B cell (primary cell): Measurements from ENCODE around the gene SHISA2. TPM values are rescaled to one million over a fixed set of nuclear protein-coding genes. Genes with fewer than 3 reads are reported as not detected.

Experiments
- ATAC-seq: fragments of 200-7000 bp; cut with Tn5 transposase; one replicate; pipeline ENCODE4 v1.10.0; 2021; ENCODE audit warnings: low read depth, mild to moderate bottlenecking, moderate number of reproducible peaks, moderate library complexity
- CTCF ChIA-PET: fragments of 350-600 bp; sonication (Branson Sonifier 250); formaldehyde crosslinking; loops from one replicate; lab custom pipeline; 2021; ENCODE audit warnings: antibody characterized with exemption, inconsistent platforms; lab: Charles Lee
- POLR2A ChIA-PET: fragments of 350-600 bp; sonication (Branson Sonifier 250); formaldehyde crosslinking; loops from one replicate; lab custom pipeline; 2021; ENCODE audit warnings: antibody characterized with exemption; lab: Charles Lee
- DNase-seq: peaks from one replicate; pipeline ENCODE4 v3.0.0; 2013
- H2AFZ ChIP-seq: 2 replicates; pipeline ENCODE4 v1.6.1; 2012; ENCODE audit warnings: mild to moderate bottlenecking, low read depth, low read length; ENCODE audit not compliant: insufficient read depth, poor library complexity, severe bottlenecking
- H3K27ac ChIP-seq, 2 donors: 1 replicate in 1 of 2; 2 replicates in 1 of 2; pipeline ENCODE4 v1.5.1; 2012 to 2013; ENCODE audit warnings: low read length in 2 of 2, mild to moderate bottlenecking in 2 of 2, moderate library complexity in 1 of 2
- H3K27me3 ChIP-seq, 4 experiments: fragments of 200-600 bp in 1 of 4; sonication (generic) in 1 of 4; replicated peaks in 1 of 4; 1 replicate in 2 of 4; 2 replicates in 2 of 4; pipeline versions ENCODE4 v1.6.1 to v1.7.0; 2013 to 2016; ENCODE audit warnings: low read length in 3 of 4, mild to moderate bottlenecking in 2 of 4, mixed read lengths in 1 of 4, moderate library complexity in 1 of 4; ENCODE audit not compliant: insufficient read depth in 4 of 4, control insufficient read depth in 3 of 4; ENCODE audit errors: control extremely low read depth in 1 of 4
- H3K36me3 ChIP-seq, 2 experiments: replicated peaks in 1 of 2; 1 replicate in 1 of 2; 2 replicates in 1 of 2; pipeline versions ENCODE4 v1.6.1 to v1.7.1; 2013; ENCODE audit warnings: low read length in 1 of 2; ENCODE audit not compliant: insufficient read depth in 2 of 2, control insufficient read depth in 1 of 2; ENCODE audit errors: control extremely low read depth in 1 of 2, extremely low read depth in 1 of 2
- H3K4me1 ChIP-seq, 2 donors: fragments of 200-600 bp in 1 of 2; sonication (generic) in 1 of 2; 1 replicate in 1 of 2; 2 replicates in 1 of 2; pipeline versions ENCODE4 v1.5.1 to v1.6.1; 2013 to 2017; ENCODE audit warnings: low read length in 2 of 2; ENCODE audit not compliant: control insufficient read depth in 2 of 2, insufficient read depth in 2 of 2
- H3K4me2 ChIP-seq: replicated peaks from 2 replicates; pipeline ENCODE3; 2012; ENCODE audit warnings: mild to moderate bottlenecking, low read depth, low read length; ENCODE audit not compliant: poor library complexity, severe bottlenecking
- H3K4me3 ChIP-seq, 5 experiments: fragments of 200-600 bp in 1 of 5; sonication (generic) in 1 of 5; 1 replicate in 3 of 5; 2 replicates in 2 of 5; pipeline versions ENCODE4 v1.5.1 to v1.7.0; 2011 to 2016; ENCODE audit warnings: low read length in 4 of 5, mild to moderate bottlenecking in 4 of 5, low read depth in 2 of 5, control low read depth in 1 of 5, moderate library complexity in 1 of 5; ENCODE audit not compliant: insufficient read depth in 1 of 5; ENCODE audit errors: control extremely low read depth in 1 of 5, extremely low read depth in 1 of 5
- H3K79me2 ChIP-seq: fragments of 200-600 bp; sonication (generic); one replicate; pipeline ENCODE4 v1.6.0; 2016; ENCODE audit warnings: low read length; ENCODE audit not compliant: control insufficient read depth, insufficient read depth
- H3K9ac ChIP-seq: fragments of 200-600 bp; sonication (generic); 2 replicates; pipeline ENCODE4 v1.6.1; 2017; ENCODE audit warnings: mild to moderate bottlenecking, low read length, moderate library complexity
- H3K9me3 ChIP-seq, 3 donors: one replicate each; pipeline versions ENCODE4 v1.6.1 to v1.7.1; 2013; ENCODE audit warnings: low read length in 2 of 3; ENCODE audit not compliant: control insufficient read depth in 2 of 3, insufficient read depth in 1 of 3; ENCODE audit errors: control extremely low read depth in 1 of 3
- H4K20me1 ChIP-seq: 2 replicates; pipeline ENCODE4 v1.6.0; 2012; ENCODE audit warnings: mild to moderate bottlenecking, low read length; ENCODE audit not compliant: insufficient read depth, control insufficient read depth, poor library complexity, severe bottlenecking
- H3K27ac Mint-ChIP-seq: one replicate; pipeline ENCODE4 v1.8.0; 2021; ENCODE audit warnings: mixed read lengths
- H3K27me3 Mint-ChIP-seq: one replicate; pipeline ENCODE4 v1.8.0; 2021; ENCODE audit warnings: mixed read lengths
- H3K4me1 Mint-ChIP-seq: one replicate; pipeline ENCODE4 v1.8.0; 2021; ENCODE audit warnings: mixed read lengths
- H3K4me3 Mint-ChIP-seq: one replicate; pipeline ENCODE4 v1.8.0; 2021; ENCODE audit warnings: mixed read lengths
- H3K9me3 Mint-ChIP-seq: one replicate; pipeline ENCODE4 v1.8.0; 2022; ENCODE audit warnings: mixed read lengths; ENCODE audit not compliant: insufficient read depth
- EZH2 ChIP-seq: IDR thresholded peaks from 2 replicates; pipeline ENCODE4 v1.6.1; 2012; ENCODE audit warnings: borderline replicate concordance, low read depth, mild to moderate bottlenecking, moderate library complexity, low read length; ENCODE audit not compliant: insufficient read depth, poor library complexity, severe bottlenecking
- WGBS: methylation state at CpG from one replicate; pipeline ENCODE4 v1.1.5; 2013; ENCODE audit warnings: missing lambda C conversion rate; ENCODE audit not compliant: insufficient coverage; 5-methylcytosine and 5-hydroxymethylcytosine counted together
- intact Hi-C: fragments of 100-400 bp; cut with micrococcal nuclease; formaldehyde crosslinking; loops from one replicate; pipeline ENCODE4 v1.10.0; 2022
- polyA plus RNA-seq: library from polyadenylated mRNA; depleted of rRNA; stranded (reverse); fragments of >200 nt; gene quantifications from 2 replicates; pipeline ENCODE4 v1.2.3, GENCODE V29; 2012
- total RNA-seq, 2 donors: library from RNA; stranded (reverse); fragments of 120-200 nt in 1 of 2; gene quantifications; 1 replicate in 1 of 2; 2 replicates in 1 of 2; pipeline versions ENCODE4 v1.2.3 to v1.2.4, GENCODE V29; 2013 to 2022
- TF ChIP-seq, protein P1 (sequence below): fragments of 200-600 bp; IDR thresholded peaks from one replicate; pipeline ENCODE4 v1.8.0; 2022; ENCODE audit warnings: antibody characterized with exemption, mild to moderate bottlenecking

SHISA2 gene
- total and polyA plus RNA-seq, 2 donors (not counting 1 experiment from before 2014, with no cell fraction given) = 0.03 TPM; not detected in 1

DNA sequence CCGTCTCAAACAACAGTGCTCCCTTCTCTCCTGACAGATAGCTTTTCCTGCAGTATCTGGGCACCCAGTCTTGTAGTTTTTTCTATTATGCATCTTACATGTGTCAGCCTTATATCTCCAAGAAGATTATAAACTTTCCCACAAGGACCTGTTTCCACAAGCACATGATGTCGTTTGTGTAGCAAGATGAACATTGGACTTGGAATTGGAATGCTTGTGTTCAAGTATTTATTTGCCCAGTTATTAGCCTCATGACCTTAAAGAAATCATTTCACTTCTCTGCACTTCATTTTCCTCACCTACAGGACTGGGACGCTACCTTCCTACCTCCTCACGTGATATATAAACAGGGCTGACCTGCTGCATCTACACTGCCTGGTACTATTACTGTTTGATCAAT is 21.5 kb downstream of the SHISA2 start:
- H3K4me1 Mint-ChIP-seq = no peaks in the 10 kb centered on the region
- WGBS = 96% methylated on average over 3 of the region's 4 CpGs

DNA sequence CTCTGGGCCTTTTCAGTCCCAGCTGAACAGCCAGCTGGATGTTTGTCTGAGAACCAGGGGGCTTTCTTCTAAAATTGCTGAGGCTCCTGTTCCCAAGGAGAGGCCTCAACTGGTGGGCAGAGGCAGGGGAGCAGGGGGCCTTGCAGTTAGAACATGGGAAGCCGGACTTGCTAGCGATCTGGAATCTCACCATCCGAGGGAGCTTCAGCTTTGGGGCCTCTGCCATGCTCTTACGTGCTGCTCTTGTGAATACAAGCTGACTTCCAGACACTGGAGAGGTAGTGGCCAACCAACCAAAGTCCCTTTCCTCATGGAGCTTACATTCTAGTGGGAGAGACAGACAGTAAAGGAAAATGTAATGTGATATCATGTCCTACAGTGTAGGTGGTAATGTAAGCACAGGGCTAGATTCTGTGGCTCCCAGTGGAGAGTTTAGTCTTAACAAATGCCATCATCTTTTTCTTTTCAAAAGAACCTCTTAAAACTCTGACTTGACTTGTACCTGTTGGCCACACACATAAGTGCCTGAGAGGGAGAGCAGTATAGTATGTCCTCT is 22.2 kb downstream of the SHISA2 start:
- POLR2A ChIA-PET = interaction anchor here (0.6 kb wide), 1 partner anchor 581 kb away, joined by 4 read pairs; no protein-coding TSS in a partner anchor
- Histone ChIP-seq H3K79me2 (no peaks in the 10 kb centered on the region), H3K4me2 (no peak overlapping the region), H3K27me3 (no peaks in the 10 kb centered on the region), H3K9ac (no peak overlapping the region), H3K4me1 (no peaks in the 10 kb centered on the region), H3K4me3 (no peak overlapping the region), H4K20me1 (no peaks in the 10 kb centered on the region), H3K9me3 (peaks cover 0 to 9% (median 0%) of the 10 kb centered on the region in 3 donors), H2AFZ (no peak overlapping the region), H3K36me3 (no peaks in the 10 kb centered on the region), H3K27ac (no peak overlapping the region)
- ATAC-seq (no peak), DNase-seq (no peak)
- Mint-ChIP-seq H3K4me1 (no peaks in the 10 kb centered on the region), H3K4me3 (no peak overlapping the region), H3K27ac (no peak overlapping the region), H3K27me3 (peaks cover 16% of the 10 kb centered on the region), H3K9me3 (no peaks in the 10 kb centered on the region)
- no peak for TF ChIP-seq EZH2
- TF ChIP-seq, protein P1, sequence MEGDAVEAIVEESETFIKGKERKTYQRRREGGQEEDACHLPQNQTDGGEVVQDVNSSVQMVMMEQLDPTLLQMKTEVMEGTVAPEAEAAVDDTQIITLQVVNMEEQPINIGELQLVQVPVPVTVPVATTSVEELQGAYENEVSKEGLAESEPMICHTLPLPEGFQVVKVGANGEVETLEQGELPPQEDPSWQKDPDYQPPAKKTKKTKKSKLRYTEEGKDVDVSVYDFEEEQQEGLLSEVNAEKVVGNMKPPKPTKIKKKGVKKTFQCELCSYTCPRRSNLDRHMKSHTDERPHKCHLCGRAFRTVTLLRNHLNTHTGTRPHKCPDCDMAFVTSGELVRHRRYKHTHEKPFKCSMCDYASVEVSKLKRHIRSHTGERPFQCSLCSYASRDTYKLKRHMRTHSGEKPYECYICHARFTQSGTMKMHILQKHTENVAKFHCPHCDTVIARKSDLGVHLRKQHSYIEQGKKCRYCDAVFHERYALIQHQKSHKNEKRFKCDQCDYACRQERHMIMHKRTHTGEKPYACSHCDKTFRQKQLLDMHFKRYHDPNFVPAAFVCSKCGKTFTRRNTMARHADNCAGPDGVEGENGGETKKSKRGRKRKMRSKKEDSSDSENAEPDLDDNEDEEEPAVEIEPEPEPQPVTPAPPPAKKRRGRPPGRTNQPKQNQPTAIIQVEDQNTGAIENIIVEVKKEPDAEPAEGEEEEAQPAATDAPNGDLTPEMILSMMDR = no peak
- 100% methylated on average over 2 of the region's 4 CpGs for WGBS
- CTCF ChIA-PET = no interaction called here
- intact Hi-C loops = no loop called here

More for the DNA sequence above, 21.5 kb downstream of the SHISA2 start:
- H3K9me3 ChIP-seq = peaks cover 0 to 9% (median 0%) of the 10 kb centered on the region in 3 donors
- H3K4me3 ChIP-seq = no peak overlapping the region
- no peak overlapping the region for H2AFZ ChIP-seq
- intact Hi-C loops = no loop called here
- no peak for TF ChIP-seq EZH2
- TF ChIP-seq, protein P1 = no peak
- H3K9me3 Mint-ChIP-seq = no peaks in the 10 kb centered on the region
- ATAC-seq (no peak), DNase-seq (no peak)
- CTCF ChIA-PET = no interaction called here
- no peak overlapping the region for H3K4me2 ChIP-seq
- H3K4me3 Mint-ChIP-seq = no peak overlapping the region
- POLR2A ChIA-PET = no interaction called here
- H4K20me1 ChIP-seq = no peaks in the 10 kb centered on the region
- no peak overlapping the region for H3K9ac ChIP-seq
- H3K36me3 ChIP-seq = no peaks in the 10 kb centered on the region
- H3K4me1 ChIP-seq = no peaks in the 10 kb centered on the region
- H3K27ac ChIP-seq = no peak overlapping the region
- no peak overlapping the region for H3K27ac Mint-ChIP-seq
- H3K79me2 ChIP-seq = no peaks in the 10 kb centered on the region
- H3K27me3 ChIP-seq = no peaks in the 10 kb centered on the region
- H3K27me3 Mint-ChIP-seq = peaks cover 13% of the 10 kb centered on the region
